ENCODE data around the gene ADIPOQ.

GRCh38 chr3:186888569-186888968, 46.1 kb downstream of the ADIPOQ start:
- TF ChIP-seq, protein P1, sequence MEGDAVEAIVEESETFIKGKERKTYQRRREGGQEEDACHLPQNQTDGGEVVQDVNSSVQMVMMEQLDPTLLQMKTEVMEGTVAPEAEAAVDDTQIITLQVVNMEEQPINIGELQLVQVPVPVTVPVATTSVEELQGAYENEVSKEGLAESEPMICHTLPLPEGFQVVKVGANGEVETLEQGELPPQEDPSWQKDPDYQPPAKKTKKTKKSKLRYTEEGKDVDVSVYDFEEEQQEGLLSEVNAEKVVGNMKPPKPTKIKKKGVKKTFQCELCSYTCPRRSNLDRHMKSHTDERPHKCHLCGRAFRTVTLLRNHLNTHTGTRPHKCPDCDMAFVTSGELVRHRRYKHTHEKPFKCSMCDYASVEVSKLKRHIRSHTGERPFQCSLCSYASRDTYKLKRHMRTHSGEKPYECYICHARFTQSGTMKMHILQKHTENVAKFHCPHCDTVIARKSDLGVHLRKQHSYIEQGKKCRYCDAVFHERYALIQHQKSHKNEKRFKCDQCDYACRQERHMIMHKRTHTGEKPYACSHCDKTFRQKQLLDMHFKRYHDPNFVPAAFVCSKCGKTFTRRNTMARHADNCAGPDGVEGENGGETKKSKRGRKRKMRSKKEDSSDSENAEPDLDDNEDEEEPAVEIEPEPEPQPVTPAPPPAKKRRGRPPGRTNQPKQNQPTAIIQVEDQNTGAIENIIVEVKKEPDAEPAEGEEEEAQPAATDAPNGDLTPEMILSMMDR (IDR thresholded peaks at IDR 0.05), result no peak
- no peak for TF ChIP-seq POLR2AphosphoS5 (IDR thresholded peaks at IDR 0.05; ENCODE audit: low read depth, low read length)

Measured in Panc1 (cell line).